Left renal pelvis (tissue), 4 donors: ENCODE results near the gene CPNE7. TPM values are rescaled to one million over a fixed set of nuclear protein-coding genes. Genes with fewer than 3 reads are reported as not detected.

ENCODE experiments used
- DNase-seq, 4 donors: peaks; one replicate each; pipeline ENCODE4 v3.0.0-alpha.2; 2013; ENCODE audit warnings: low read depth in 4 of 4, low spot score in 3 of 4
- polyA plus RNA-seq, 4 donors: library from polyadenylated mRNA; unstranded; fragments of 120-200 nt; gene quantifications; one replicate each; pipeline ENCODE4 v1.2.1, GENCODE V29; 2013; ENCODE audit not compliant: insufficient read length in 4 of 4

The CPNE7 gene
- polyA plus RNA-seq, 4 donors: 2.9 to 11.5 (median 3.9) TPM

- DNase-seq: no peak
These were observed 24.3 kb downstream of the CPNE7 start for GRCh38 chr16:89599902-89600301.

GRCh38 chr16:89600427-89600826 lies 24.9 kb downstream of the CPNE7 start:
- no peak for DNase-seq

GRCh38 chr16:89600956-89601355 lies 25.4 kb downstream of the CPNE7 start:
- DNase-seq: no peak

GRCh38 chr16:89601906-89602272 lies 26.3 kb downstream of the CPNE7 start:
- no peak for DNase-seq

- peak; percentile 71 to 89 (median 76) for DNase-seq
These were observed 26.9 kb downstream of the CPNE7 start for GRCh38 chr16:89602273-89602951.

GRCh38 chr16:89602952-89603590 lies 27.5 kb downstream of the CPNE7 start:
- DNase-seq: no peak

GRCh38 chr16:89604764-89605163 lies 29.2 kb downstream of the CPNE7 start:
- no peak for DNase-seq

GRCh38 chr16:89605186-89605970 lies 29.8 kb downstream of the CPNE7 start:
- no peak for DNase-seq

GRCh38 chr16:89606006-89606405 lies 30.4 kb downstream of the CPNE7 start:
- no peak for DNase-seq

- DNase-seq: no peak
These were observed 31.9 kb downstream of the CPNE7 start for GRCh38 chr16:89607453-89607852.

GRCh38 chr16:89607937-89608740 lies 32.6 kb downstream of the CPNE7 start:
- DNase-seq: no peak

GRCh38 chr16:89610108-89610453 lies 34.5 kb downstream of the CPNE7 start:
- no peak for DNase-seq

GRCh38 chr16:89612415-89613166 lies 37.0 kb downstream of the CPNE7 start:
- no peak for DNase-seq

- DNase-seq: peak in 1 of 4 donors; percentile 43
These were observed 37.8 kb downstream of the CPNE7 start, which contains the start of gene DPEP1 for GRCh38 chr16:89613231-89613953. TSS of gene DPEP1 (plus strand) at chr16:89613642. CDS start at chr16:89630411, 16,769 bp downstream.

GRCh38 chr16:89613954-89614459 lies 38.4 kb downstream of the CPNE7 start:
- DNase-seq: no peak

GRCh38 chr16:89615176-89615575 lies 39.6 kb downstream of the CPNE7 start:
- no peak for DNase-seq

- DNase-seq: no peak
These were observed 40.1 kb downstream of the CPNE7 start for GRCh38 chr16:89615596-89616090.

GRCh38 chr16:89616623-89617022 lies 41.1 kb downstream of the CPNE7 start:
- no peak for DNase-seq

- no peak for DNase-seq
These were observed 41.5 kb downstream of the CPNE7 start for GRCh38 chr16:89617036-89617435.
